Stimulated activated naive CD8-positive, alpha-beta T cell treated with anti-CD3 and anti-CD28 coated beads, Interleukin-15, Interleukin-2, amounts not matched to agents 100 ng/mL and 50 ng/mL, for 24 hours (primary cell): ENCODE results near the gene APBA1.

Experiments used
- H3K27ac Mint-ChIP-seq: one replicate; pipeline ENCODE4 v1.8.0; 2021; ENCODE audit warnings: mild to moderate bottlenecking, mixed read lengths
- H3K27me3 Mint-ChIP-seq: one replicate; pipeline ENCODE4 v1.8.0; 2021; ENCODE audit warnings: mixed read lengths
- H3K36me3 Mint-ChIP-seq: one replicate; pipeline ENCODE4 v1.8.0; 2021; ENCODE audit warnings: low read depth, mixed read lengths
- H3K4me1 Mint-ChIP-seq: one replicate; pipeline ENCODE4 v1.8.0; 2021; ENCODE audit warnings: low read depth, mixed read lengths
- H3K4me3 Mint-ChIP-seq: one replicate; pipeline ENCODE4 v1.8.0; 2021; ENCODE audit warnings: mild to moderate bottlenecking, mixed read lengths
- H3K9me3 Mint-ChIP-seq: one replicate; pipeline ENCODE4 v1.8.0; 2021; ENCODE audit warnings: mixed read lengths

The APBA1 gene

DNA sequence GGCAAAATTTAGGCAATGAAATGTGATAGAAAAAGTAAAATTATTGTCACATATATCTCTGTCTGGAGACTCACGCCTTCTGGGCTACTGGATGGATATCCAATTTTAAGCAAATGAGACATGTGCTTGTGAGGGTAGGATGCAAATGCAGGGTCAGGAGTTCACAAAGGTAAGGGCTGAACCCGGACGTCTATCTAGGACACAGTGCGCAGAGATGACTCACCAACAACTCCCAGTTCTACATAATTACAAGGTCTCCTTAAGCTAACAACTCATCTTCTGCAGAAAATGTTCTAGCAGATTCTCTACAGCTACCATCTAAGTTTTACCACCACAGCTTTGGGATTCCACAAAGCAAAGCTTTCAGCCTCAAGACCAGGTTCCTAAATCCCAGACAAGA is 186.7 kb downstream of the APBA1 start:
- Mint-ChIP-seq H3K4me1 (no peaks in the 10 kb centered on the region), H3K27ac (no peak overlapping the region), H3K27me3 (no peaks in the 10 kb centered on the region), H3K4me3 (no peak overlapping the region), H3K36me3 (no peaks in the 10 kb centered on the region), H3K9me3 (no peaks in the 10 kb centered on the region)

DNA sequence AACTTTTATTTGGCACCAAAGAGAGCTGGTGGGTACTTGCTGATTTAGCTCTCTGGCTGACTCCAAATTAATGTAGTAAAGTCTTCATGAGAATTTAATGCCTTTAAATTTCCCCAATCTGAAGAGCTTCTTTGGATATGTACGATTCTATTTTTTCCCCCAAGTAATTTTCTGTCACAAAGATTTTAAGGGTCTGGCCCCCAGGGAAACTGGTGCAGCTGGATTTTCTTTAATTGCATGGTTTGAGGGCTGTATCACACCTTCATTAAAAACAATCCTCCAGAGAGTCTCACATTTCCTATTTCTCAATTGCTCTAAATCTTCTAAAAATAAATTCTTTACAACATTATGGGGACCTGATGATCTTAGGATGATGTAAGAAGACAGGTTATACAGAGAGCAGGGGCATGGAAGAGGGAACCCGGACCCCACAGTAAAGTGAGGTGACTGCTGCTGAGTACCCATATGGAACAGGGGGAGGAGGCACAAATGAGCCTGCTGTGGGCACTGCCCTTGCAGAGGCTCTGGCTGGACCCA is 188.2 kb downstream of the APBA1 start:
- Mint-ChIP-seq H3K9me3 (no peaks in the 10 kb centered on the region), H3K27ac (no peak overlapping the region), H3K36me3 (no peaks in the 10 kb centered on the region), H3K27me3 (no peaks in the 10 kb centered on the region), H3K4me1 (no peaks in the 10 kb centered on the region), H3K4me3 (no peak overlapping the region)

DNA sequence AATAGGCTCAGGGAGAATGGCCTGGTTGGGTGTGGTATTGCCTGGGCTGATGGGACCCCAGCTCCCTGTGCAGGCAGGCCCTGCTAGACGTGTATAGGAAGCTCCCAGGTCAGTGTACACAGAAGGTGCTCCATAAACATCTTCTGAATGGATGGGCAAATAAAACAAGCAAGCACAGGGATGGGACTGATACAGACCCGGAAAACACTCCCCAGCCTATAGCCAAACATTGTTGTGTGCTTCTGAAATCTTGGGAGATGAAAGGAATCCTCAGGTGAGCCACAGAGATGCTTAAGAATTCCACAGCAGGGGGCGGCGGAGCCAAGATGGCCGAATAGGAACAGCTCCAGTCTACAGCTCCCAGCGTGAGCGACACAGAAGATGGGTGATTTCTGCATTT is 195.4 kb downstream of the APBA1 start:
- Mint-ChIP-seq H3K9me3 (no peaks in the 10 kb centered on the region), H3K4me3 (peak overlapping the region; percentile 30), H3K4me1 (peaks cover 28% of the 10 kb centered on the region), H3K36me3 (no peaks in the 10 kb centered on the region), H3K27me3 (peaks cover 5% of the 10 kb centered on the region), H3K27ac (no peak overlapping the region)

DNA sequence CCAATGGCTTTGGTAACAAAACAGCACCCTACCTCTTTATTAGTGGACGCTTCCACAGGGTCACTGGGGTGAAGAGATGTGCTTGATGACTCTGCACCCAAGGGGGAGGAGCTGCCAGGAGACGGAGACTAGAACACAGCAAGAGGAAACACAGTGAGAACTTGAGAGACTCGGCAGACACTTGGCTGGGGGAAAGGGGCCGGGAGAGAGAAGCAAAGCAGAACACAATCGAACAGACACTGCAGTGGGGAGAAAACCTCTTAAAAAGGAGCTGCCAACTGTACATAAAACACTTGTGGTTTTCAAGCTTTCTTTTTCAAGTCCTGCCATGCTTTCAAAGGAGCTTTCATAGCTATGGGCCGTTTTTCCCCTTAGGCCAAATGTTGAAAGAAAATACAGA is 196.2 kb downstream of the APBA1 start:
- peaks cover 28% of the 10 kb centered on the region for H3K4me1 Mint-ChIP-seq
- peaks cover 5% of the 10 kb centered on the region for H3K27me3 Mint-ChIP-seq
- H3K9me3 Mint-ChIP-seq, result no peaks in the 10 kb centered on the region
- H3K4me3 Mint-ChIP-seq, result no peak overlapping the region
- no peaks in the 10 kb centered on the region for H3K36me3 Mint-ChIP-seq
- H3K27ac Mint-ChIP-seq, result no peak overlapping the region

DNA sequence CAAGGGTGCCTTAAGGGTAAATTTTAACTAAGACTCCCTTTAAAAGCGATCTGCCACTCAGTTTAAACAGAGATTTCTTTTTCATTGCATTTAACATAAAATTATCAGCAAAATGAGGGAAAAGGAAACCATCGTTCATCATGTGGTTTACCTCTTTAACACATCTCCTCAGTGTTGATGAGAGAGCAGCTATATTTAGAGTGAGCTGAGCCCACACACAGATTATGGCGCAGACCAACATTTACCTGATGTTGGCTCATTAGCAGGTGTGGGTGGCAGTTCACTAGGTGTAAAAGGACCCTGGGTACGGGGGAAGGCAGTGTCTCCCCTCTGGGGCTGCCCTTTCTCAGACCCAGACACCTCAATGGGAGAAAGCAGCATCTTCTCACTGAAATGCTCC is 197.3 kb downstream of the APBA1 start:
- Mint-ChIP-seq H3K4me3 (no peak overlapping the region), H3K27me3 (peaks cover 5% of the 10 kb centered on the region), H3K27ac (no peak overlapping the region), H3K9me3 (no peaks in the 10 kb centered on the region), H3K36me3 (no peaks in the 10 kb centered on the region), H3K4me1 (peaks cover 28% of the 10 kb centered on the region)

DNA sequence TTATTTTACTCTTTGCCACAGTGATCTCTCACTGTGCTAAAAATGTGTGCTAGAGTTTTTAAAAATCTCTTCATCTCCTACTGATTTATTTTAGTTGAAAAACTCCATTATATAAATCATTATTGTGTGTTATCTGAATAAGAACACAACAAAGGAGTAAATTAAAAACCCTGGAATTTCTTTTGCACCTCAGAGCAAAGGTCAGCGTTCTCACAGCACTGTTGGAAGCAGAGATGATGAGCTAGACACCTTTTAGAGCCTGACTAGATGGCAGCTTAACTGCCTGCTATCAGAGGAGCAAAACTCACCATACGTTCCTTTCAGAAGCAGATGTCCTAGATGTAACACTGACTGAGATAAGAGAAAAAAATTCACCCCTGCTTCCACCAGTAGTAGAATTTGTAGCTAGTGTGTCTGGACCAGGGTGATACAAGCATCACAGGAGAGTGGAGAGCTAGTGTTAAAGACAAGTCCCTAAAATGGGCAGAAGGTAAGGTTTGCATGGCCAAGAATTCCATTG is 200.0 kb downstream of the APBA1 start:
- no peak overlapping the region for H3K4me3 Mint-ChIP-seq
- peaks cover 5% of the 10 kb centered on the region for H3K27me3 Mint-ChIP-seq
- peaks cover 28% of the 10 kb centered on the region for H3K4me1 Mint-ChIP-seq
- no peaks in the 10 kb centered on the region for H3K9me3 Mint-ChIP-seq
- H3K27ac Mint-ChIP-seq, result no peak overlapping the region
- no peaks in the 10 kb centered on the region for H3K36me3 Mint-ChIP-seq

DNA sequence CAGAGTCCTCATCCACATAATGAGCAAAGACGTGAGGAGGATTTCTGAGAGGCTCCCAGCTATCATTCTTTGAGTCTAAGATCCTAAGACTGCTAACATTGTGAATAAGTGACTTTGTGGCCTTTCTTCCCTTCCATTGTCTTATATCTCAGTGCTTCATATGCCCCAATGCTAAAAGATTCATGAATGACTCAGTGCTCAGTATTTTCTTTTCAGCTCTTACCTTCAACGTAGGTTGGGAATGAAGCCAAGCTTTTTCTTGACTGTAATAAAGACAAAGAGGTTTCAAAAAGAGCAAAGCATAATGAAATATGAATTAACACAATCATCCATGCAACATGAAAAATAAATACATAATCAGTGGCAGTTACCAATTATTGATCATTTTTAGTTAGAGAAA is 200.7 kb downstream of the APBA1 start:
- peaks cover under 1% of the 10 kb centered on the region for H3K27me3 Mint-ChIP-seq
- no peak overlapping the region for H3K27ac Mint-ChIP-seq
- no peak overlapping the region for H3K4me3 Mint-ChIP-seq
- H3K4me1 Mint-ChIP-seq, result peaks cover 22% of the 10 kb centered on the region
- no peaks in the 10 kb centered on the region for H3K36me3 Mint-ChIP-seq
- H3K9me3 Mint-ChIP-seq, result no peaks in the 10 kb centered on the region

DNA sequence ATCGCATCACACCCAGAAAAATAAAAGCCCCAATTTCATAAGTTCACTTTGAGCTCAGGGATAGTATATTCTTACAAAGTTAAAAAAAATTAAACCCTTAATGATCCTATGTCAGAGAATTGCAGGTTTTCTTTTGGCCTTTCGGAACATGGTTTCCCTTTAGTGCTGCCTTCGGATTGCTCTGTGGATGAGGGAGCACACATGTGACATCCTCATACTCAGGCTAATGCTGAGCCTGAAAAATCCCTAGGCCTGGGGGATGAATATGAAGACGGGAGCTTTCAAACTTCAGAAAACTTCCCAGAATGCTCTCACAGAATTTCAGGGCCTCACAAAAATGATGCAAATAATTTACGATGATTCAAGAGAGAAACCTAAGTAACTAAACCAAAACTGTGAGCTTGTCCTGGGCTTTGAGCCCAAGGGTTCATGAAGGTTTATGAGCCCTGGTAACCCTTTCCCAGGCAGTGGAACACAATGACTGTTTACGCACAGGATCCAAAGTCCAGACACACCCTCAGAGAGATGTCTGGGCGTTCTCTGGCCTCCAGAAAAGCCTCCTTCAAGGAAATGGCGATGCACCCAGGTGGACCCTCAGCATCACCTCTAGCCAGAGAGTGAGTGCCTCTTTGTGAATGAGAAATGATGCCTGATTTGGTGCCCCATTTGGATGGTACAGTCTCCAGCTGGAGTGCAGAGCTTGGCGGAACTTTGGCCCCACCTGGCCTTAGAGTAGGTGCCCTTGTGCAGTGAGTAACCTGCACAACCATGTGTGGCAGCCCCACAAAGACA is 201.8 kb downstream of the APBA1 start:
- no peaks in the 10 kb centered on the region for H3K9me3 Mint-ChIP-seq
- H3K4me1 Mint-ChIP-seq, result peaks cover 11% of the 10 kb centered on the region
- H3K36me3 Mint-ChIP-seq, result no peaks in the 10 kb centered on the region
- H3K27me3 Mint-ChIP-seq, result no peaks in the 10 kb centered on the region
- no peak overlapping the region for H3K27ac Mint-ChIP-seq
- H3K4me3 Mint-ChIP-seq, result no peak overlapping the region

DNA sequence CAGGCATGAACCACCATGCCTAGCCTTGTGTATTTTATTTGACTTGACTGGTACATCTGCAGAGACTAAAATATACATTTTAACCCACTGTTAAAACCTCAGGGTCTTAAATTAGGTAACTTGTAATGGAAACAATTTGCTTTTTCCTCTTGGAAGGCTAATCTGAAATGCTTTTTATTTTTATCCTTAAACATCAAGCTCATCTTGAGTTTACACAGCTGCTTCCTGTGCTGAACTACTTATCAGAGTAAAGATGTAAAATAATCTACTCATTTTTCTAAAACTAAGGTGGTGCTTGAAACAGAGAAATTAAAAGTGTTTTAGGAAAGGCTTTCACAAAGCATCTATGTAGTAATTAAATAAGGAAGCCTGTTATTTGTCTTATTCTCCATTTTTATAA is 203.0 kb downstream of the APBA1 start:
- H3K4me1 Mint-ChIP-seq, result no peaks in the 10 kb centered on the region
- no peaks in the 10 kb centered on the region for H3K9me3 Mint-ChIP-seq
- no peaks in the 10 kb centered on the region for H3K36me3 Mint-ChIP-seq
- H3K4me3 Mint-ChIP-seq, result no peak overlapping the region
- H3K27ac Mint-ChIP-seq, result no peak overlapping the region
- H3K27me3 Mint-ChIP-seq, result no peaks in the 10 kb centered on the region

DNA sequence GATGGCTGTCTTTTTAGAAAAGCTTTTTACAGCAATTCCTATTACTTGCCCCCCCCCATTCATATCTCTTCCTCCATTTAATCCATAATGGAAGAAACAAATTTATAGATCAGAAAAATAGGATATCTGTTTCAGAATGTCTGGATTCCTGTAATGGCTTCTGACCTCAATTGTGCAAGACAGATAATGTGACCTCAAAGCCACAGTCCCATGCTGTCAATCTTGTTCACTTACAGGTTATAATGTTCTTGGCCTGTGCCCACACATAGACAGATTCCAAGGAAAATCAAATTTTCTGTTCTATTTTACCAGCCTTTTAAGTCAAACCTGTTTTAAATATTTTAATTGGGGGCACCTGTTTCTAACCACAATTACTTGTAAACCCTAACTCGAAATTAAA is 203.8 kb downstream of the APBA1 start:
- Mint-ChIP-seq H3K4me3 (no peak overlapping the region), H3K27me3 (no peaks in the 10 kb centered on the region), H3K4me1 (no peaks in the 10 kb centered on the region), H3K36me3 (no peaks in the 10 kb centered on the region), H3K9me3 (no peaks in the 10 kb centered on the region), H3K27ac (no peak overlapping the region)

DNA sequence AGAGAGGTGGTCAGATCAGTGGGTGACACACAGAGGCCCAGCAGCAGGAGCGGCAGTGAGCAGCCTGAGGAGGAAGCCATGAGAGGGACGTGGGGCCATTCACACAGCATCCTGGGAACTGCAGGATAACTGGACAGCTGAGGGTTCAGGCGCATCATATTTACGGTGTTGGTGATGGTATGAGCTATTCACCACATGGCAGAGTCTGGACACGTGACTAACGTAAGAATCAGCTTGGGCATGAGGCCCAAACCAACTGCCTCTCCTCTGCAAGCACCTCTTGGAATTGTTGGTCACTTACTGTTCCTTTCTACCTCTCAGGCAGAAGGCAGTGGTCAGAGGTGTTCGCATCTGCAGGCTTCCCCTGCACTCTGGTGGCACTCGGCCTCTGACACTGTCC is 206.0 kb downstream of the APBA1 start:
- H3K36me3 Mint-ChIP-seq, result no peaks in the 10 kb centered on the region
- no peaks in the 10 kb centered on the region for H3K9me3 Mint-ChIP-seq
- no peak overlapping the region for H3K27ac Mint-ChIP-seq
- no peaks in the 10 kb centered on the region for H3K27me3 Mint-ChIP-seq
- no peaks in the 10 kb centered on the region for H3K4me1 Mint-ChIP-seq
- H3K4me3 Mint-ChIP-seq, result no peak overlapping the region

DNA sequence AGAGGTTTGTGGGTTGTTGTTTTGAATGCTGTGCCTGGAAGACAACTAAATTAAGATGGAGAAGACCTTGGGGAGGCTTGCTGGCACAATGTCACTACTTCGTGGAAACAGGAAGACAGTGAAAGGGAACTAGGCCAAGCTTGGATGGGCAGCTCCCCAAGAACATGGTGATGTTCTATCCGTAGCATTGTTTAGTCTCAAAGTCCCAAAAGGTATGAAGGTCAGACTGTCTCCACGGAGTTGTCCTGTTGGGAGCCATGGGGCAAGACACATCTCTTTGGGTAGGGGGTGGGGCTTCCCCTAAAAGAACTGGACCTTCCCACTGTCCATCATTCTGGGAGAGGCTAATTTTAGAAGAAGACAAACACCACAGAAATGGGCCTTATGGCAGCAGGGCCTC is 206.7 kb downstream of the APBA1 start:
- Mint-ChIP-seq H3K4me1 (no peaks in the 10 kb centered on the region), H3K9me3 (no peaks in the 10 kb centered on the region), H3K36me3 (no peaks in the 10 kb centered on the region)

DNA sequence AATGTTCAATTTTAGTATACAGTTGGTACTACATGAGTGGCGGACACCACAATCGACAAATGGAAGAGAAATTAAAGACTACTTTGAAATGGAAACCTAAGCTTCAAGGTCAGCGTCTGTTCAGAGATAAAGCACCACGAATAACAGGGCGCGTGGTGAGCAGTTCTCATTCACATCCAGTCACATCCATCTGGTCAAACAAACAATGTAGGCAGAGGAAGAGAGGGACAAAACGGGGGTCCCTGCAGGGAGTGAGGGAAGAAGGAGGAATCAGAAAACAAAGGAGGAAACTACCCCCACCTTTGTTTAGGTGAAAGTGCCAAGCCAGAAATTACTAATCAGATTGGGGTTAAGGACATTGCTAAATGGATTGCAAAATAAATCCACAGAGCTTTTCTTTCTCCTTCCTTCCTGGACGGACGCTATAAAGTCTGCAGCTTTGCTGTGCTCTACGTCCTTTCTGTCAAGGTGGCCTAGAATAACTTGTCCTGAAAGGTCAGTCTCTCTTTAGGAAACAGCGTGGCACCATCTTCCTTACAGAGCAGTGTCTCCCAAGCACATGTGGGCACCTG is 208.6 kb downstream of the APBA1 start:
- Mint-ChIP-seq H3K4me3 (no peak overlapping the region), H3K9me3 (no peaks in the 10 kb centered on the region), H3K27me3 (no peaks in the 10 kb centered on the region), H3K4me1 (no peaks in the 10 kb centered on the region), H3K27ac (no peak overlapping the region), H3K36me3 (no peaks in the 10 kb centered on the region)

More for the DNA sequence above, 206.7 kb downstream of the APBA1 start:
- Mint-ChIP-seq H3K4me3 (no peak overlapping the region), H3K27me3 (no peaks in the 10 kb centered on the region), H3K27ac (no peak overlapping the region)

DNA sequence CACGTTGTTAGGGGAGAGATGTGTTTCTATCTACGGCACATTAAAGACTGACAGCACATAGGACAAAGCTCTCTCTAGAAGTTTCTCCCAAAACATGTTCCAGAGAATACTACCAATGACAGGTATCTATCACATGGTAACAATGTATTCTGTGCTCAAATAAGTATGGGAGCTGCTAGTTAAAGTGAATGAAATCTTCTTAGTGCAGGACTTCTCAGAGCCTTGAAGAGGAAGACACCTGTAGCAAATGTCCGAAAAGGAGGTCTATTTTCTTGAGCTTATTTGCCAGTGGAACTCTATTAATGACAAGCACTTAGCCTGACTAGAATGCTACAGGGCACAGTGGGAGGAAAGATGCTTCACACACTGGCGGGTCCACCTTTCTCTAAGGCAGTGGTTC is 209.8 kb downstream of the APBA1 start:
- no peaks in the 10 kb centered on the region for H3K36me3 Mint-ChIP-seq
- H3K27me3 Mint-ChIP-seq, result no peaks in the 10 kb centered on the region
- H3K9me3 Mint-ChIP-seq, result no peaks in the 10 kb centered on the region
- no peak overlapping the region for H3K4me3 Mint-ChIP-seq
- no peak overlapping the region for H3K27ac Mint-ChIP-seq
- H3K4me1 Mint-ChIP-seq, result no peaks in the 10 kb centered on the region

DNA sequence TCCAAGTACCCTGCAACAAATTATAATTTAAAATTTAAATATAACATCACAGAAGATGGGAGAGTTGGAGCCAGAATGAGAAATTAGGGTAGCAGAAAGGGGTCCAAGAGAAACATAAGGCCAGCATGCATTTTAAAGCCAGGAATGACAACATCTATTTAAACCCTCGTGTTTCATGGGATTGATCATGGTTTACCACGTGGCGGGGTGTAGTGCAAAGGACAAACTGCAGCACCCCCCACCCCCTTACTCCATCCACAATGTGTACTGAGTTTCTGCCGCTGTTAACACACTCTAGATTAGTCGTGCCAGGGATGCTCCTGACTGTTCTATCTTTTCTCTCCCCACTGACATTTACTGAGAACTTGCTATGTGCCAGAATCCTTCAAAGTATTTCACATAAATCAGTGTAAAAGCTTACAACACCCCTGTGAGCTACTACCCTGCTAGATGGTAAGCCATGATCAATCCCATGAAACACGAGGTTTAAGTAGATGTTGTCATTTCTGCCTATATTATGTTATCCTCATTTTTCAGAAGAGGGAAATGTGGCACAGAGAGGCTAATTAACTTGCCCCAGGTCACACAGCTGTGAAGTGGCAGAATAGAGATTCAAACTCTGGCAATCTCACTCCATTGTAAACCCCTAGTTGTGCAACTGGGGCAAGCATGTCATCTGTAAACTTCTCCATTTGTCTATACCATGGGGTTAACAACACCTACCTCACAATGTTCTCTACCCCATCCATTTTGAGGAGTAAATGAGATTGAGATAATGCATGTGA is 210.9 kb downstream of the APBA1 start:
- Mint-ChIP-seq H3K36me3 (no peaks in the 10 kb centered on the region), H3K27ac (no peak overlapping the region), H3K4me1 (no peaks in the 10 kb centered on the region), H3K4me3 (no peak overlapping the region), H3K9me3 (no peaks in the 10 kb centered on the region), H3K27me3 (no peaks in the 10 kb centered on the region)
